ENCODE results near the gene LEUTX. TPM values are rescaled to one million over a fixed set of nuclear protein-coding genes. Genes with fewer than 3 reads are reported as not detected.
"Not testable (repeated sequence)": the region's sequence is repeated elsewhere in the genome, so short reads cannot be mapped to it uniquely, and the experiment has no call there.

Gene LEUTX
- total RNA-seq, 2 donors from 2014 or later, result not detected

DNA sequence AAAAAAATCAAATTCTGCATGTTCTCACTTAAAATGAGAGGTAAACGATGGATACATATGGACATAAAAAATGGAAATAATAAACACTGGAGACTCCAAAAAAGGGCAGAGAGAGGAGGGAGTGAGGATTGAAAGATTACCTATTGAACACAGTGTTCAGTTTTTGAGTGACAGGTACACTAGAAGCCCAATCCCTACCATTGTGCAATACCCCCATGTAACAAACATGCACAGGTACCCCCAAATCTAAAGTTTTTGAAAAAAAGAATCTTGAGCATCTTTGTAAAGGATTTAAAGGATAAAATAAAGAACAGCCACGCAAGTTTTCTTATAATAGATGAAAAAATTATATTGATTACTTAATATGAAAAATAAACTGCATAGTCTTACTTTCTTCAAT, 24.1 kb upstream of the LEUTX start:
- H3K4me1 Mint-ChIP-seq, result no peaks in the 10 kb centered on the region
- no peak overlapping the region for H3K4me3 ChIP-seq (ENCODE audit: low read length)
- H3K27ac ChIP-seq (ENCODE audit: low read depth, low read length), result no peak overlapping the region
- peaks cover 9% of the 10 kb centered on the region for H3K27me3 Mint-ChIP-seq (ENCODE audit: insufficient read depth)
- no peaks in the 10 kb centered on the region for H3K4me1 ChIP-seq (ENCODE audit: control insufficient read depth, insufficient read depth, low read length)
- H3K36me3 ChIP-seq (ENCODE audit: control insufficient read depth, insufficient read depth, low read length), result no peaks in the 10 kb centered on the region
- H3K27me3 ChIP-seq (ENCODE audit: control insufficient read depth, insufficient read depth, low read length, poor library complexity, severe bottlenecking), result peaks cover 64% of the 10 kb centered on the region
- H3K27ac Mint-ChIP-seq, result no peak overlapping the region
- no peak overlapping the region for H3K9ac ChIP-seq (ENCODE audit: extremely low read depth, low read length, poor library complexity, severe bottlenecking)
- 82% methylated on average over 1 of the region's 2 CpGs; no CpG with 5 or more reads in 1 of the 2 experiments for WGBS, 2 experiments (ENCODE audit: insufficient coverage in 1 of 2, insufficient read length in 1 of 2)
- H3K4me3 Mint-ChIP-seq, result no peak overlapping the region
- DNase-seq, result no peak
- H3K9me3 ChIP-seq (ENCODE audit: control insufficient read depth, low read length), result no peaks in the 10 kb centered on the region
- no peaks in the 10 kb centered on the region for H3K9me3 Mint-ChIP-seq
- no peaks in the 10 kb centered on the region for H3K36me3 Mint-ChIP-seq (ENCODE audit: low read depth)
- TF ChIP-seq, protein P1, sequence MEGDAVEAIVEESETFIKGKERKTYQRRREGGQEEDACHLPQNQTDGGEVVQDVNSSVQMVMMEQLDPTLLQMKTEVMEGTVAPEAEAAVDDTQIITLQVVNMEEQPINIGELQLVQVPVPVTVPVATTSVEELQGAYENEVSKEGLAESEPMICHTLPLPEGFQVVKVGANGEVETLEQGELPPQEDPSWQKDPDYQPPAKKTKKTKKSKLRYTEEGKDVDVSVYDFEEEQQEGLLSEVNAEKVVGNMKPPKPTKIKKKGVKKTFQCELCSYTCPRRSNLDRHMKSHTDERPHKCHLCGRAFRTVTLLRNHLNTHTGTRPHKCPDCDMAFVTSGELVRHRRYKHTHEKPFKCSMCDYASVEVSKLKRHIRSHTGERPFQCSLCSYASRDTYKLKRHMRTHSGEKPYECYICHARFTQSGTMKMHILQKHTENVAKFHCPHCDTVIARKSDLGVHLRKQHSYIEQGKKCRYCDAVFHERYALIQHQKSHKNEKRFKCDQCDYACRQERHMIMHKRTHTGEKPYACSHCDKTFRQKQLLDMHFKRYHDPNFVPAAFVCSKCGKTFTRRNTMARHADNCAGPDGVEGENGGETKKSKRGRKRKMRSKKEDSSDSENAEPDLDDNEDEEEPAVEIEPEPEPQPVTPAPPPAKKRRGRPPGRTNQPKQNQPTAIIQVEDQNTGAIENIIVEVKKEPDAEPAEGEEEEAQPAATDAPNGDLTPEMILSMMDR (conservative IDR thresholded peaks at IDR 0.05), result no peak

DNA sequence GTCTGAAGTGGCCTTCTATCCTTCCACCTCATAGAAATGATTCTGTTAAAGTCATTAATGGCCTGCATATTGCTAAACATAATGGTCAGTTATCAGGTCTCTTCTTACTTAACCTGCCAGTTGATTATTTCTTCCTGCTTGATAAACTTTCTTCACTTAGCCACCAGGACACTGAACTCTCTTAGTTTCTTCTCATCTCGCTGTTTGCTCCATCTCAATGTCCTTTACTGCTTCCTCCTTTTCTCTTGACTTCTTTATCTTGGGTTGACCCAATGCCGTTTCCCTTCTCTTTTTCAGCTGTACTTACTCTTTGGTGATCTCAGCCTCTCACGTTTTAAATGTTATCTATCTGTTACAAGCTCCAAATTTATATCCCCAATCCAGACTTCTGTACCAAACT, 23.7 kb upstream of the LEUTX start:
- H3K4me3 Mint-ChIP-seq, result no peak overlapping the region
- H3K27me3 ChIP-seq (ENCODE audit: control insufficient read depth, insufficient read depth, low read length, poor library complexity, severe bottlenecking), result peaks cover 69% of the 10 kb centered on the region
- H3K4me1 ChIP-seq (ENCODE audit: control insufficient read depth, insufficient read depth, low read length), result no peaks in the 10 kb centered on the region
- peaks cover 9% of the 10 kb centered on the region for H3K27me3 Mint-ChIP-seq (ENCODE audit: insufficient read depth)
- H3K4me1 Mint-ChIP-seq, result no peaks in the 10 kb centered on the region
- no peaks in the 10 kb centered on the region for H3K36me3 Mint-ChIP-seq (ENCODE audit: low read depth)
- H3K9me3 ChIP-seq (ENCODE audit: control insufficient read depth, low read length), result no peaks in the 10 kb centered on the region
- H3K9me3 Mint-ChIP-seq, result no peaks in the 10 kb centered on the region
- no peak overlapping the region for H3K9ac ChIP-seq (ENCODE audit: extremely low read depth, low read length, poor library complexity, severe bottlenecking)
- no peak overlapping the region for H3K4me3 ChIP-seq (ENCODE audit: low read length)
- H3K27ac Mint-ChIP-seq, result no peak overlapping the region
- TF ChIP-seq, protein P1 (conservative IDR thresholded peaks at IDR 0.05), result no peak
- DNase-seq, result no peak
- H3K27ac ChIP-seq (ENCODE audit: low read depth, low read length), result no peak overlapping the region
- no peaks in the 10 kb centered on the region for H3K36me3 ChIP-seq (ENCODE audit: control insufficient read depth, insufficient read depth, low read length)
- WGBS, 2 experiments (ENCODE audit: insufficient coverage in 1 of 2, insufficient read length in 1 of 2), result 67% methylated on average over 3 of the region's 3 CpGs

DNA sequence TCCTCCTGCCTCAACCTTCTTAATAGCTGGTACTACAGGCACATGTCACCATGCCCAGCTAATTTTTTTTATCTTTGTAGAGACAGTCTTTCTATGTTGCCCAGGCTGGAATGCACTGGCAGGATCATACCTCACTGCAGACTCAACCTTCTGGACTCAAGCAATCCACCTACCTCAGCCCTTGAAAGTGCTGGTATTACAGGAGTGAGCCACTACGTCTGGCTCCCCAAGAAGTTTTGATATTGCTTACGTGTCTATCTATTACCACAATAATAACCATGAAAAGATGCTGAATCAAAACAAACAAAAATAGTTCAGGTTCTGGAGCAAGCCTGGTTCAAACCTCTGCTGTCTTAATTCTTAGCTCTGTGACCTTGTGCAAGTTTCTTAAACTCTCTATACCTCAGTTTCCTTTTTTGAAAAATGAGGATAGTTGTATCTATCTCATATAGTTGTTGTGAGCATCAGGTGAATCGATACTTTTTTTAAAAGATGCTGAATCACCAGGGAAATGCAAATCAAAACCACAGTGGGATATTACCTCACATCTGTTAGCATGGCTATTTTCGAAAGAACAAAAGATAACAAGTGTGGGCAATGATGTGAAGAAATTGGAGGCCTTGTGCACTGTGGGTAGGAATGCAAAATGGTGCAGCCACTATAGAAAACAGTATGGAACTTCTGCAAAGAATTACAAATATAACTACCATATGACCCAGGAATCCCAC, 19.0 kb upstream of the LEUTX start:
- Mint-ChIP-seq H3K4me1 (no peaks in the 10 kb centered on the region), H3K36me3 (ENCODE audit: low read depth) (no peaks in the 10 kb centered on the region), H3K4me3 (no peak overlapping the region), H3K9me3 (no peaks in the 10 kb centered on the region), H3K27me3 (ENCODE audit: insufficient read depth) (peaks cover 9% of the 10 kb centered on the region), H3K27ac (no peak overlapping the region)
- 89 to 100% methylated on average over 1 to 4 of the region's 4 CpGs for WGBS, 2 experiments (ENCODE audit: insufficient coverage in 1 of 2, insufficient read length in 1 of 2)
- no peaks in the 10 kb centered on the region for H3K9me3 ChIP-seq (ENCODE audit: control insufficient read depth, low read length)
- H3K4me3 ChIP-seq (ENCODE audit: low read length), result no peak overlapping the region
- no peaks in the 10 kb centered on the region for H3K4me1 ChIP-seq (ENCODE audit: control insufficient read depth, insufficient read depth, low read length)
- H3K36me3 ChIP-seq (ENCODE audit: control insufficient read depth, insufficient read depth, low read length), result no peaks in the 10 kb centered on the region
- H3K27me3 ChIP-seq (ENCODE audit: control insufficient read depth, insufficient read depth, low read length, poor library complexity, severe bottlenecking), result peaks cover 54% of the 10 kb centered on the region
- TF ChIP-seq, protein P1 (conservative IDR thresholded peaks at IDR 0.05), result no peak
- no peak overlapping the region for H3K9ac ChIP-seq (ENCODE audit: extremely low read depth, low read length, poor library complexity, severe bottlenecking)
- DNase-seq, result no peak
- no peak overlapping the region for H3K27ac ChIP-seq (ENCODE audit: low read depth, low read length)

DNA sequence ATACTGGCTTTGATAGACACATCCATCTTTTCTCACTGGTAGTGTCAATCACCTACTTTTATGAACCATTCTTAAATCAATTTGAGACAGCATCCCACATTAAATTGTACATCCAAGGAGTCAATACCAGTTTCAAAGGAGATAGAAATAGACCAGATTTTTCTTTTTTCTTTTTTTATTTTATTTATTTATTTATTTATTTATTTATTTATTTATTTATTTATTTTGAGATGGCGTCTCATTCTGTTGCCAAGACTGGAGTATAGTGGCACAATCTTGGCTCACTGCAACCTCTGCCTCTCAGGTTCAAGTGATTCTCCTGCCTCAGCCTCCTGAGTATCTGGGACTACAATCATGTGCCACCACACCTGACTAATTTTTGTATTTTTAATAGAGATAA, 16.8 kb upstream of the LEUTX start:
- H3K9me3 ChIP-seq (ENCODE audit: control insufficient read depth, low read length); H3K4me3 Mint-ChIP-seq; H3K27ac ChIP-seq (ENCODE audit: low read depth, low read length); H3K36me3 Mint-ChIP-seq (ENCODE audit: low read depth); H3K9me3 Mint-ChIP-seq; H3K4me1 ChIP-seq (ENCODE audit: control insufficient read depth, insufficient read depth, low read length); H3K27ac Mint-ChIP-seq; DNase-seq; H3K4me1 Mint-ChIP-seq; H3K9ac ChIP-seq (ENCODE audit: extremely low read depth, low read length, poor library complexity, severe bottlenecking); H3K4me3 ChIP-seq (ENCODE audit: low read length); H3K27me3 Mint-ChIP-seq (ENCODE audit: insufficient read depth); H3K36me3 ChIP-seq (ENCODE audit: control insufficient read depth, insufficient read depth, low read length): not testable (repeated sequence)
- peaks cover 32% of the 10 kb centered on the region for H3K27me3 ChIP-seq (ENCODE audit: control insufficient read depth, insufficient read depth, low read length, poor library complexity, severe bottlenecking)
- 95% methylated on average over 1 of the region's 1 CpG; no CpG with 5 or more reads in 1 of the 2 experiments for WGBS, 2 experiments (ENCODE audit: insufficient coverage in 1 of 2, insufficient read length in 1 of 2)

Data from endodermal cell (in vitro differentiated cells).